A549 (cell line): ENCODE measurements around the gene FBXO28.

Source experiments
- BHLHE40 ChIP-seq: IDR thresholded peaks from 2 replicates; pipeline ENCODE4 v1.6.1; 2012; ENCODE audit warnings: low read depth, low read length, inconsistent platforms
- CBX2 ChIP-seq: fragments of 200-600 bp; sonication (generic); IDR thresholded peaks from 2 replicates; pipeline ENCODE4 v1.6.1; 2016; ENCODE audit warnings: low read depth, mild to moderate bottlenecking, borderline replicate concordance
- CTCF ChIP-seq: fragments of >200 bp; sonication (Bioruptor Twin); formaldehyde crosslinking; IDR thresholded peaks from 3 replicates; pipeline ENCODE4 v1.5.1; 2016
- HDAC2 ChIP-seq: fragments of 200-600 bp; sonication (generic); IDR thresholded peaks from 2 replicates; pipeline ENCODE4 v1.6.1; 2016
- HOXA7 ChIP-seq: fragments of 250-450 bp; sonication (Bioruptor Pico); IDR thresholded peaks from 2 replicates; pipeline ENCODE4 v1.5.0; 2020; ENCODE audit warnings: mild to moderate bottlenecking, moderate library complexity
- JUN ChIP-seq, 2 experiments: fragments of >200 bp; sonication (Bioruptor Twin); formaldehyde crosslinking; IDR thresholded peaks; 2 replicates in 1 of 2; 3 replicates in 1 of 2; pipeline ENCODE4 v1.6.1; 2016 to 2017
- KDM1A ChIP-seq: fragments of 200-600 bp; sonication (generic); IDR thresholded peaks from 2 replicates; pipeline ENCODE4 v1.6.1; 2016; ENCODE audit warnings: low read depth, mild to moderate bottlenecking
- POLR2A ChIP-seq: IDR thresholded peaks from 2 replicates; pipeline ENCODE4 v1.6.1; 2012; ENCODE audit warnings: mild to moderate bottlenecking, low read length
- POLR2AphosphoS2 ChIP-seq: conservative IDR thresholded peaks from 2 replicates; pipeline ENCODE4 v1.6.1; 2012; ENCODE audit warnings: low read length, improper control_type of control experiment, inconsistent platforms
- REST ChIP-seq: fragments of 200-600 bp; sonication (generic); IDR thresholded peaks from 2 replicates; pipeline ENCODE4 v1.6.1; 2016; ENCODE audit warnings: antibody characterized with exemption, mild to moderate bottlenecking, moderate library complexity
- RFX5 ChIP-seq: fragments of 450-650 bp; IDR thresholded peaks from 2 replicates; pipeline ENCODE4 v1.7.1; 2014; ENCODE audit warnings: antibody characterized with exemption, mild to moderate bottlenecking, moderate library complexity

- TF ChIP-seq CTCF: no peak
- no peak for TF ChIP-seq POLR2A
- TF ChIP-seq HDAC2: no peak
- TF ChIP-seq JUN (IDR thresholded peaks at IDR 0.05): no peak
- TF ChIP-seq CBX2: no peak
- no peak for TF ChIP-seq POLR2AphosphoS2
- TF ChIP-seq BHLHE40: no peak
- no peak for TF ChIP-seq REST
- TF ChIP-seq HOXA7 (CRISPR knock-in tag): no peak
- no peak for TF ChIP-seq RFX5
- TF ChIP-seq KDM1A: no peak
Observed at GRCh38 chr1:224082146-224082545, 31.8 kb upstream of the FBXO28 start.
